ENCODE measurements around the gene ANO1.

ANO1 gene

GRCh38 chr11:70073871-70074371 is 4.2 kb upstream of the ANO1 start:
- no peak for DNase-seq

GRCh38 chr11:70074746-70075145 is 3.4 kb upstream of the ANO1 start:
- no peak for DNase-seq

- DNase-seq = no peak
Measured at GRCh38 chr11:70075836-70076235, 2.3 kb upstream of the ANO1 start.

- DNase-seq = no peak
Measured at GRCh38 chr11:70076461-70076931, 1.6 kb upstream of the ANO1 start.

GRCh38 chr11:70077411-70078094 is 564 bp upstream of the ANO1 start:
- DNase-seq = no peak

- no peak for DNase-seq
Measured at GRCh38 chr11:70078781-70079616, 882 bp downstream of the ANO1 start.

- no peak for DNase-seq
Measured at GRCh38 chr11:70079691-70080090, 1.6 kb downstream of the ANO1 start.

GRCh38 chr11:70080763-70081162 is 2.6 kb downstream of the ANO1 start:
- DNase-seq = no peak

GRCh38 chr11:70082829-70083228 is 4.7 kb downstream of the ANO1 start:
- no peak for DNase-seq

GRCh38 chr11:70084046-70084984 is 6.2 kb downstream of the ANO1 start:
- DNase-seq = no peak

- DNase-seq = no peak
Measured at GRCh38 chr11:70085815-70086769, 8.0 kb downstream of the ANO1 start.

- DNase-seq = no peak
Measured at GRCh38 chr11:70087446-70088167, 9.5 kb downstream of the ANO1 start.

GRCh38 chr11:70088735-70089250 is 10.7 kb downstream of the ANO1 start:
- no peak for DNase-seq

GRCh38 chr11:70089631-70090030 is 11.5 kb downstream of the ANO1 start:
- DNase-seq = no peak

- no peak for DNase-seq
Measured at GRCh38 chr11:70090961-70091381, 12.9 kb downstream of the ANO1 start.

GRCh38 chr11:70091638-70092037 is 13.5 kb downstream of the ANO1 start:
- DNase-seq = no peak

- no peak for DNase-seq
Measured at GRCh38 chr11:70092959-70093715, 15.0 kb downstream of the ANO1 start.

GRCh38 chr11:70095541-70096252 is 17.6 kb downstream of the ANO1 start:
- DNase-seq = no peak
